LNCaP clone FGC (cell line): ENCODE measurements around the gene CHRNA5.

Experiments used
- DNase-seq: peaks from one replicate; pipeline ENCODE4 v3.0.0-alpha.2; 2011; ENCODE audit warnings: low read depth
- H3K4me3 ChIP-seq: 2 replicates; pipeline ENCODE4 v1.5.1; 2011; ENCODE audit warnings: mild to moderate bottlenecking, low read depth, low read length, control low read depth
- CTCF ChIP-seq: IDR thresholded peaks from 2 replicates; pipeline ENCODE4 v1.5.1; 2012; ENCODE audit warnings: mild to moderate bottlenecking; ENCODE audit not compliant: control insufficient read depth, insufficient read depth; ENCODE audit errors: extremely low read depth

The CHRNA5 gene

GRCh38 chr15:78619022-78619950, 54.0 kb downstream of the CHRNA5 start:
- TF ChIP-seq CTCF: no peak
- H3K4me3 ChIP-seq: no peak overlapping the region
- DNase-seq: no peak

- no peak for TF ChIP-seq CTCF
- no peak for DNase-seq
- peak overlapping the region; percentile 41; the same call in 1 of the 2 replicates for H3K4me3 ChIP-seq
Observed at GRCh38 chr15:78620021-78620526, 54.8 kb downstream of the CHRNA5 start.

- DNase-seq: no peak
- TF ChIP-seq CTCF: 0 out of 2 replicates have a peak, but pooled peaks have one; percentile 1
- H3K4me3 ChIP-seq: peak within 1 kb of the TSS; percentile 41
Observed at GRCh38 chr15:78620527-78621421, 55.5 kb downstream of the CHRNA5 start, which contains the start of gene CHRNA3. Gene CHRNA3 (minus strand): TSS chr15:78620996. CDS start chr15:78620794, 202 bp downstream.

- DNase-seq: no peak
- no peak overlapping the region for H3K4me3 ChIP-seq
- no peak for TF ChIP-seq CTCF
Observed at GRCh38 chr15:78621810-78622402, 56.6 kb downstream of the CHRNA5 start.

- no peak for DNase-seq
- no peak overlapping the region for H3K4me3 ChIP-seq
- no peak for TF ChIP-seq CTCF
Observed at GRCh38 chr15:78623786-78624497, 58.6 kb downstream of the CHRNA5 start.
